Measurements from ENCODE around the gene KCNQ1. TPM values are rescaled to one million over a fixed set of nuclear protein-coding genes. Genes with fewer than 3 reads are reported as not detected.

The KCNQ1 gene
- total RNA-seq, 1 experiment from 2014 or later: 2.5 TPM

DNA sequence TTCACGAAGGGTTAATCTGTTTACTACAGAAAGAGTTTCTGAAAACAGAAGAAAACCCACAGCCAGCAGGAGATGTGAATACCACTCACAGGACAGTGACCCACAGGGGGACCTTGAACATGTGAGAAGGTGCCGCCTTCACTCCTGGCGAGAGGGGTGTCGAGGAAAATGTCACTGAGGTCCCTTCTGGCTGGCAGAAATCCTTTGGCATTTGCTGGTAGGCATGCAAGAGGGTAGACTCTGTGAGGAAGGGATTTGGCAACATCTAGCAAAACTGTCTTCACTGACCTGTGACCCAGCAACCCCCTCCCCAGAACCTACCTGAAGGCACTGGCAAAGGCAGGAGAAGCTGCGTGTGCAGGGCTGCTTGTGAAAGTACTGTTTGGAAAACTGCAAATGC, 8.6 kb downstream of the KCNQ1 start:
- TF ChIP-seq OVOL2 (CRISPR knock-in tag; IDR thresholded peaks at IDR 0.05; ENCODE audit: borderline replicate concordance): no peak
- TF ChIP-seq ATF1 (CRISPR knock-in tag; IDR thresholded peaks at IDR 0.05): no peak
- TF ChIP-seq, protein P1, sequence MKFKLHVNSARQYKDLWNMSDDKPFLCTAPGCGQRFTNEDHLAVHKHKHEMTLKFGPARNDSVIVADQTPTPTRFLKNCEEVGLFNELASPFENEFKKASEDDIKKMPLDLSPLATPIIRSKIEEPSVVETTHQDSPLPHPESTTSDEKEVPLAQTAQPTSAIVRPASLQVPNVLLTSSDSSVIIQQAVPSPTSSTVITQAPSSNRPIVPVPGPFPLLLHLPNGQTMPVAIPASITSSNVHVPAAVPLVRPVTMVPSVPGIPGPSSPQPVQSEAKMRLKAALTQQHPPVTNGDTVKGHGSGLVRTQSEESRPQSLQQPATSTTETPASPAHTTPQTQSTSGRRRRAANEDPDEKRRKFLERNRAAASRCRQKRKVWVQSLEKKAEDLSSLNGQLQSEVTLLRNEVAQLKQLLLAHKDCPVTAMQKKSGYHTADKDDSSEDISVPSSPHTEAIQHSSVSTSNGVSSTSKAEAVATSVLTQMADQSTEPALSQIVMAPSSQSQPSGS (CRISPR knock-in tag; IDR thresholded peaks at IDR 0.05; ENCODE audit: borderline replicate concordance, low read depth): no peak
- no peak for TF ChIP-seq NFE2L1 (CRISPR knock-in tag; IDR thresholded peaks at IDR 0.05)
- TF ChIP-seq, protein P2, sequence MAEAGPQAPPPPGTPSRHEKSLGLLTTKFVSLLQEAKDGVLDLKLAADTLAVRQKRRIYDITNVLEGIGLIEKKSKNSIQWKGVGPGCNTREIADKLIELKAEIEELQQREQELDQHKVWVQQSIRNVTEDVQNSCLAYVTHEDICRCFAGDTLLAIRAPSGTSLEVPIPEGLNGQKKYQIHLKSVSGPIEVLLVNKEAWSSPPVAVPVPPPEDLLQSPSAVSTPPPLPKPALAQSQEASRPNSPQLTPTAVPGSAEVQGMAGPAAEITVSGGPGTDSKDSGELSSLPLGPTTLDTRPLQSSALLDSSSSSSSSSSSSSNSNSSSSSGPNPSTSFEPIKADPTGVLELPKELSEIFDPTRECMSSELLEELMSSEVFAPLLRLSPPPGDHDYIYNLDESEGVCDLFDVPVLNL (CRISPR knock-in tag; IDR thresholded peaks at IDR 0.05; ENCODE audit: borderline replicate concordance, low read depth): no peak
- TF ChIP-seq, protein P3, sequence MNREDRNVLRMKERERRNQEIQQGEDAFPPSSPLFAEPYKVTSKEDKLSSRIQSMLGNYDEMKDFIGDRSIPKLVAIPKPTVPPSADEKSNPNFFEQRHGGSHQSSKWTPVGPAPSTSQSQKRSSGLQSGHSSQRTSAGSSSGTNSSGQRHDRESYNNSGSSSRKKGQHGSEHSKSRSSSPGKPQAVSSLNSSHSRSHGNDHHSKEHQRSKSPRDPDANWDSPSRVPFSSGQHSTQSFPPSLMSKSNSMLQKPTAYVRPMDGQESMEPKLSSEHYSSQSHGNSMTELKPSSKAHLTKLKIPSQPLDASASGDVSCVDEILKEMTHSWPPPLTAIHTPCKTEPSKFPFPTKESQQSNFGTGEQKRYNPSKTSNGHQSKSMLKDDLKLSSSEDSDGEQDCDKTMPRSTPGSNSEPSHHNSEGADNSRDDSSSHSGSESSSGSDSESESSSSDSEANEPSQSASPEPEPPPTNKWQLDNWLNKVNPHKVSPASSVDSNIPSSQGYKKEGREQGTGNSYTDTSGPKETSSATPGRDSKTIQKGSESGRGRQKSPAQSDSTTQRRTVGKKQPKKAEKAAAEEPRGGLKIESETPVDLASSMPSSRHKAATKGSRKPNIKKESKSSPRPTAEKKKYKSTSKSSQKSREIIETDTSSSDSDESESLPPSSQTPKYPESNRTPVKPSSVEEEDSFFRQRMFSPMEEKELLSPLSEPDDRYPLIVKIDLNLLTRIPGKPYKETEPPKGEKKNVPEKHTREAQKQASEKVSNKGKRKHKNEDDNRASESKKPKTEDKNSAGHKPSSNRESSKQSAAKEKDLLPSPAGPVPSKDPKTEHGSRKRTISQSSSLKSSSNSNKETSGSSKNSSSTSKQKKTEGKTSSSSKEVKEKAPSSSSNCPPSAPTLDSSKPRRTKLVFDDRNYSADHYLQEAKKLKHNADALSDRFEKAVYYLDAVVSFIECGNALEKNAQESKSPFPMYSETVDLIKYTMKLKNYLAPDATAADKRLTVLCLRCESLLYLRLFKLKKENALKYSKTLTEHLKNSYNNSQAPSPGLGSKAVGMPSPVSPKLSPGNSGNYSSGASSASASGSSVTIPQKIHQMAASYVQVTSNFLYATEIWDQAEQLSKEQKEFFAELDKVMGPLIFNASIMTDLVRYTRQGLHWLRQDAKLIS (CRISPR knock-in tag; IDR thresholded peaks at IDR 0.05; ENCODE audit: borderline replicate concordance): no peak
- TF ChIP-seq, protein P4, sequence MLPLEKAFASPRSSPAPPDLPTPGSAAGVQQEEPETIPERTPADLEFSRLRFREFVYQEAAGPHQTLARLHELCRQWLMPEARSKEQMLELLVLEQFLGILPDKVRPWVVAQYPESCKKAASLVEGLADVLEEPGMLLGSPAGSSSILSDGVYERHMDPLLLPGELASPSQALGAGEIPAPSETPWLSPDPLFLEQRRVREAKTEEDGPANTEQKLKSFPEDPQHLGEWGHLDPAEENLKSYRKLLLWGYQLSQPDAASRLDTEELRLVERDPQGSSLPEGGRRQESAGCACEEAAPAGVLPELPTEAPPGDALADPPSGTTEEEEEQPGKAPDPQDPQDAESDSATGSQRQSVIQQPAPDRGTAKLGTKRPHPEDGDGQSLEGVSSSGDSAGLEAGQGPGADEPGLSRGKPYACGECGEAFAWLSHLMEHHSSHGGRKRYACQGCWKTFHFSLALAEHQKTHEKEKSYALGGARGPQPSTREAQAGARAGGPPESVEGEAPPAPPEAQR (CRISPR knock-in tag; IDR thresholded peaks at IDR 0.05): no peak
- TF ChIP-seq, protein P5, sequence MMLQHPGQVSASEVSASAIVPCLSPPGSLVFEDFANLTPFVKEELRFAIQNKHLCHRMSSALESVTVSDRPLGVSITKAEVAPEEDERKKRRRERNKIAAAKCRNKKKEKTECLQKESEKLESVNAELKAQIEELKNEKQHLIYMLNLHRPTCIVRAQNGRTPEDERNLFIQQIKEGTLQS (CRISPR knock-in tag; conservative IDR thresholded peaks at IDR 0.05): no peak
- no peak for TF ChIP-seq CREM (CRISPR knock-in tag; IDR thresholded peaks at IDR 0.05)
- TF ChIP-seq FOXJ3 (CRISPR knock-in tag; IDR thresholded peaks at IDR 0.05; ENCODE audit: borderline replicate concordance): no peak
- TF ChIP-seq JUN (CRISPR knock-in tag; IDR thresholded peaks at IDR 0.05): no peak
- TF ChIP-seq, protein P6, sequence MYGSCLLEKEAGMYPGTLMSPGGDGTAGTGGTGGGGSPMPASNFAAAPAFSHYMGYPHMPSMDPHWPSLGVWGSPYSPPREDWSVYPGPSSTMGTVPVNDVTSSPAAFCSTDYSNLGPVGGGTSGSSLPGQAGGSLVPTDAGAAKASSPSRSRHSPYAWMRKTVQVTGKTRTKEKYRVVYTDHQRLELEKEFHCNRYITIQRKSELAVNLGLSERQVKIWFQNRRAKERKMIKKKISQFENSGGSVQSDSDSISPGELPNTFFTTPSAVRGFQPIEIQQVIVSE (CRISPR knock-in tag; IDR thresholded peaks at IDR 0.05; ENCODE audit: borderline replicate concordance): no peak
- no peak for TF ChIP-seq EMX1 (CRISPR knock-in tag; IDR thresholded peaks at IDR 0.05)
- TF ChIP-seq ZNF121 (CRISPR knock-in tag; IDR thresholded peaks at IDR 0.05): no peak
- TF ChIP-seq NR2C2 (CRISPR knock-in tag; IDR thresholded peaks at IDR 0.05): no peak
- TF ChIP-seq TEAD1 (CRISPR knock-in tag; IDR thresholded peaks at IDR 0.05): no peak
- TF ChIP-seq, protein P7, sequence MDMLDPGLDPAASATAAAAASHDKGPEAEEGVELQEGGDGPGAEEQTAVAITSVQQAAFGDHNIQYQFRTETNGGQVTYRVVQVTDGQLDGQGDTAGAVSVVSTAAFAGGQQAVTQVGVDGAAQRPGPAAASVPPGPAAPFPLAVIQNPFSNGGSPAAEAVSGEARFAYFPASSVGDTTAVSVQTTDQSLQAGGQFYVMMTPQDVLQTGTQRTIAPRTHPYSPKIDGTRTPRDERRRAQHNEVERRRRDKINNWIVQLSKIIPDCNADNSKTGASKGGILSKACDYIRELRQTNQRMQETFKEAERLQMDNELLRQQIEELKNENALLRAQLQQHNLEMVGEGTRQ (CRISPR knock-in tag; IDR thresholded peaks at IDR 0.05): no peak
- TF ChIP-seq KAT7 (CRISPR knock-in tag; IDR thresholded peaks at IDR 0.05; ENCODE audit: borderline replicate concordance): no peak
- TF ChIP-seq, protein P8, sequence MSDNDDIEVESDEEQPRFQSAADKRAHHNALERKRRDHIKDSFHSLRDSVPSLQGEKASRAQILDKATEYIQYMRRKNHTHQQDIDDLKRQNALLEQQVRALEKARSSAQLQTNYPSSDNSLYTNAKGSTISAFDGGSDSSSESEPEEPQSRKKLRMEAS (CRISPR knock-in tag; IDR thresholded peaks at IDR 0.05): no peak
- no peak for TF ChIP-seq MYBL2 (CRISPR knock-in tag; IDR thresholded peaks at IDR 0.05)
- no peaks in the 10 kb centered on the region for H3K4me1 Mint-ChIP-seq
- no peak overlapping the region for H3K4me3 Mint-ChIP-seq
- H3K36me3 Mint-ChIP-seq: no peaks in the 10 kb centered on the region
- POLR2A ChIA-PET: no interaction called here
- H3K9me3 Mint-ChIP-seq: no peaks in the 10 kb centered on the region
- ATAC-seq (no peak), DNase-seq (ENCODE audit: low spot score) (no peak)
- H3K27ac Mint-ChIP-seq: no peak overlapping the region
- CTCF ChIA-PET: interaction anchor here (0.6 kb wide), 1 partner anchor 53 kb away, joined by 3 read pairs; the partner anchor contains the start of gene TSSC4
- H3K27me3 Mint-ChIP-seq (ENCODE audit: low read depth): peaks cover 96% of the 10 kb centered on the region

Measured in WTC11 (cell line).